VCaP (cell line): ENCODE data around the gene WDR4.
"Not testable (repeated sequence)": the region's sequence is repeated elsewhere in the genome, so short reads cannot be mapped to it uniquely, and the experiment has no call there.

Source experiments
- H3K27ac ChIP-seq: fragments of 450-650 bp; 2 replicates; pipeline ENCODE4 v1.5.1; 2017
- TF ChIP-seq, protein P1 (sequence below): fragments of 450-650 bp; conservative IDR thresholded peaks from 2 replicates; pipeline ENCODE4 v1.5.1; 2017; ENCODE audit warnings: mild to moderate bottlenecking, moderate library complexity

The WDR4 gene

GRCh38 chr21:42809577-42810475 is 69.5 kb downstream of the WDR4 start:
- TF ChIP-seq, protein P1, sequence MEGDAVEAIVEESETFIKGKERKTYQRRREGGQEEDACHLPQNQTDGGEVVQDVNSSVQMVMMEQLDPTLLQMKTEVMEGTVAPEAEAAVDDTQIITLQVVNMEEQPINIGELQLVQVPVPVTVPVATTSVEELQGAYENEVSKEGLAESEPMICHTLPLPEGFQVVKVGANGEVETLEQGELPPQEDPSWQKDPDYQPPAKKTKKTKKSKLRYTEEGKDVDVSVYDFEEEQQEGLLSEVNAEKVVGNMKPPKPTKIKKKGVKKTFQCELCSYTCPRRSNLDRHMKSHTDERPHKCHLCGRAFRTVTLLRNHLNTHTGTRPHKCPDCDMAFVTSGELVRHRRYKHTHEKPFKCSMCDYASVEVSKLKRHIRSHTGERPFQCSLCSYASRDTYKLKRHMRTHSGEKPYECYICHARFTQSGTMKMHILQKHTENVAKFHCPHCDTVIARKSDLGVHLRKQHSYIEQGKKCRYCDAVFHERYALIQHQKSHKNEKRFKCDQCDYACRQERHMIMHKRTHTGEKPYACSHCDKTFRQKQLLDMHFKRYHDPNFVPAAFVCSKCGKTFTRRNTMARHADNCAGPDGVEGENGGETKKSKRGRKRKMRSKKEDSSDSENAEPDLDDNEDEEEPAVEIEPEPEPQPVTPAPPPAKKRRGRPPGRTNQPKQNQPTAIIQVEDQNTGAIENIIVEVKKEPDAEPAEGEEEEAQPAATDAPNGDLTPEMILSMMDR = no peak
- no peak overlapping the region for H3K27ac ChIP-seq

- no peak overlapping the region for H3K27ac ChIP-seq
- TF ChIP-seq, protein P1 = no peak
Observed at GRCh38 chr21:42809171-42809570, 70.2 kb downstream of the WDR4 start.

DNA sequence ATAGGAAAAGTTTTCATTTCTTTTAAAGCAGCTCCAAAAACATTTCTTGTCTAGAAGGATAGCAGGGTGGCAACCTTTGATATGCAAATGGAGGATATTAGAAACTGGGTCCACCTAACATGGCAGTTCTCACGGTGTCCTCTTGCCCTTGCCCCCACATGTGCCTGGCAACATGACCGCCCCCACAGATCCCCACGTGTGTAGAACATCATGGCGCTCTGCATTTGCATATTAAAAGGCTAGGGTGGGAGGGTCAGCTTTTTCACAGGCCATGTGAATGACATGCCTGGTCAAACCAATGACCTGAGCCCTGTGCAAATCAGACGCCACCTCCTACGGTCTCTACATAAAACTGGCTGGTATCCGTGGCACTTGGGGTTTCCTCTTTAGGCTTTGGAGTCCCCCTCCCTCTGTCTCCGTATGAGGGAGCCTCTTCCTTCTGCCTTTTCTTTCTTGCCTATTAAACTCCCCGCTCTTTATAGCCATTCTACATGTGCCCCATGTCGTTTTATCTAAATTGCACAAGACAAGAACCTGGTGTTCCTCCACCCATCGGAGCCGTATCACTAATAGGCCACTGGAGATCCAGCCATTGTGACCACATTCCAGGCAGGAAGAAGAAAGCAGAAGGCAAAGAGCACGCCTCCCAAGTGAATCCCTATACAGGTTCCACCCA is 71.3 kb downstream of the WDR4 start:
- TF ChIP-seq, protein P1 = no peak
- H3K27ac ChIP-seq = no peak overlapping the region

GRCh38 chr21:42807293-42807895 is 71.9 kb downstream of the WDR4 start:
- not testable (repeated sequence) for H3K27ac ChIP-seq

DNA sequence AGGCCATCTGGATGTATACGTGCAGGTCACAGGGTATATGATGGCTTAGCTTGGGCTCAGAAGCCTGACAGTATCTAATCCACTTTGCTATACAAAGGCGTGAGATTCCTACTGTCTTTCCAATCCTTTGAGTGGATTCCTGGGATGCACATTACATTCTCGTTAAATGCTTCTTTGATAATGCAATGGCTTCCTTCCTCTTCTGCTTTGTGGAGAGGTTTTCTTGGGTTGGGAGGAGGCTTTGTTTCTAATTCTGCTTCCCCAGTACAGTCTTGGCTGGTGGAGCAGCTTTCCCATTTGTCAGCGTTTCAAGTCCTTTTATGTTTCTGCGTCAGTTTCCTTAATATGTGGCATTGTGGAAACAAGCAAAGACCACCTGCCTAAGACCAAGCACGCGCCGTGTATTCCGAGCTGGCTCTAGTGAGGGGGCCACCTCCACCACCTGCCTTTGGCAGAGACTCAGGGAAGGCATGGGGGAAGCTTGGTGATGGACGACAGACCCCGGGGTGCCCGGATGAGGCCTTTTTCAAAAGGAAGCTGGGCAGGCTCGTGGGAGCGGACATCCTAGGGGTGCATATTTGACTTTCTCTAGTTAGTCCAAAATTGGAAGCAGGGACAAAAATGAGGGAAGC is 72.7 kb downstream of the WDR4 start:
- H3K27ac ChIP-seq = no peak overlapping the region
- TF ChIP-seq, protein P1 = no peak

DNA sequence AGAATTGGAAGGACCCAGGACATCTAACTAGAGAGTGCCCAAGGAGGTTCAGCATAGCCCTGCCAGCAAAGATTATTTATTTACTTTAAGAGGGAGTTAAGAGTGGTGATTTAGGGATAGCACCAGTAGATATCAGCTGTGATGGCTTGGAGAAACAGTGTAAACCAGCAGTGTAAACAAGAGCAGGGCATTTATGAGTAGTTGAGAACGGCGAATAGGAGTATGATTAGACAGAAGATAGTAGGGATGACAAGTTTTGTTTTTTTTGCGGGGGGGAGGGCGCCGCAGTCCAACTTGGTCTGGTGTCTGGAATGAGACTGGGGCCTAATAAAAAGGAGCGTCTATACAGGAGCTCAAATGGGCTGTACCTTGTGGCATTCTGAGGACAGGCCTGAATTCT is 77.7 kb downstream of the WDR4 start:
- H3K27ac ChIP-seq = peak overlapping the region; percentile 87

- H3K27ac ChIP-seq = peak overlapping the region; percentile 87
- TF ChIP-seq, protein P1 = no peak
Observed at GRCh38 chr21:42799948-42800347, 79.4 kb downstream of the WDR4 start.

- peak overlapping the region; percentile 87; the same call in 1 of the 2 replicates for H3K27ac ChIP-seq
- TF ChIP-seq, protein P1 = no peak
Observed at GRCh38 chr21:42799516-42799915, 79.8 kb downstream of the WDR4 start.
